ENCODE results near the gene GPC3.

DNA sequence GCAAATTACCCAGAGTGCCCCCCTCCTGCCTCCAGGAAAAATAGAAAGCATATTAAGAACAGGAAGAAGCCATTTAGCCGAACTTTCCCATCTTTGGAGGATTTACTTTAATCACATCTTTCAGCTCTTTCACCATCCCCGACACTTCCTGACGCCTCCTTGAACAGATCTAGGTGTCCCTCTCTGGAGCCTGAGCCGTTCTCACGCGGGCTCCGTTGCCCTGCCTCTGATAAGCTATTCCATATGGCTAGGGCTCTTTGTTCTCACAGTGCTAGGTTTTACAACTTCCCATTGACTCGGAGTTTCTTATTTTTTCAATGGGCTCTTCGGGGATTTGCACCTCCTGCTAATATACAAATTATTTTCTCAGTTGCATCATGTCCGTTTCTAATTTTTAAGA lies 488.0 kb downstream of the GPC3 start:
- TF ChIP-seq NR3C1 (CRISPR knock-in tag; conservative IDR thresholded peaks at IDR 0.05; ENCODE audit: low read depth), result no peak
- TF ChIP-seq, protein P1, sequence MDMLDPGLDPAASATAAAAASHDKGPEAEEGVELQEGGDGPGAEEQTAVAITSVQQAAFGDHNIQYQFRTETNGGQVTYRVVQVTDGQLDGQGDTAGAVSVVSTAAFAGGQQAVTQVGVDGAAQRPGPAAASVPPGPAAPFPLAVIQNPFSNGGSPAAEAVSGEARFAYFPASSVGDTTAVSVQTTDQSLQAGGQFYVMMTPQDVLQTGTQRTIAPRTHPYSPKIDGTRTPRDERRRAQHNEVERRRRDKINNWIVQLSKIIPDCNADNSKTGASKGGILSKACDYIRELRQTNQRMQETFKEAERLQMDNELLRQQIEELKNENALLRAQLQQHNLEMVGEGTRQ (CRISPR knock-in tag; IDR thresholded peaks at IDR 0.05), result no peak
- TF ChIP-seq SP1 (CRISPR knock-in tag; conservative IDR thresholded peaks at IDR 0.05), result no peak
- TF ChIP-seq, protein P2, sequence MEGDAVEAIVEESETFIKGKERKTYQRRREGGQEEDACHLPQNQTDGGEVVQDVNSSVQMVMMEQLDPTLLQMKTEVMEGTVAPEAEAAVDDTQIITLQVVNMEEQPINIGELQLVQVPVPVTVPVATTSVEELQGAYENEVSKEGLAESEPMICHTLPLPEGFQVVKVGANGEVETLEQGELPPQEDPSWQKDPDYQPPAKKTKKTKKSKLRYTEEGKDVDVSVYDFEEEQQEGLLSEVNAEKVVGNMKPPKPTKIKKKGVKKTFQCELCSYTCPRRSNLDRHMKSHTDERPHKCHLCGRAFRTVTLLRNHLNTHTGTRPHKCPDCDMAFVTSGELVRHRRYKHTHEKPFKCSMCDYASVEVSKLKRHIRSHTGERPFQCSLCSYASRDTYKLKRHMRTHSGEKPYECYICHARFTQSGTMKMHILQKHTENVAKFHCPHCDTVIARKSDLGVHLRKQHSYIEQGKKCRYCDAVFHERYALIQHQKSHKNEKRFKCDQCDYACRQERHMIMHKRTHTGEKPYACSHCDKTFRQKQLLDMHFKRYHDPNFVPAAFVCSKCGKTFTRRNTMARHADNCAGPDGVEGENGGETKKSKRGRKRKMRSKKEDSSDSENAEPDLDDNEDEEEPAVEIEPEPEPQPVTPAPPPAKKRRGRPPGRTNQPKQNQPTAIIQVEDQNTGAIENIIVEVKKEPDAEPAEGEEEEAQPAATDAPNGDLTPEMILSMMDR (IDR thresholded peaks at IDR 0.05), result no peak
- no peak for TF ChIP-seq CREM (CRISPR knock-in tag; IDR thresholded peaks at IDR 0.05)
- no peak for TF ChIP-seq ELF4 (CRISPR knock-in tag; IDR thresholded peaks at IDR 0.05; ENCODE audit: low read depth)
- TF ChIP-seq ZNF263 (CRISPR knock-in tag; IDR thresholded peaks at IDR 0.05; ENCODE audit: low read depth), result no peak
- TF ChIP-seq, protein P3, sequence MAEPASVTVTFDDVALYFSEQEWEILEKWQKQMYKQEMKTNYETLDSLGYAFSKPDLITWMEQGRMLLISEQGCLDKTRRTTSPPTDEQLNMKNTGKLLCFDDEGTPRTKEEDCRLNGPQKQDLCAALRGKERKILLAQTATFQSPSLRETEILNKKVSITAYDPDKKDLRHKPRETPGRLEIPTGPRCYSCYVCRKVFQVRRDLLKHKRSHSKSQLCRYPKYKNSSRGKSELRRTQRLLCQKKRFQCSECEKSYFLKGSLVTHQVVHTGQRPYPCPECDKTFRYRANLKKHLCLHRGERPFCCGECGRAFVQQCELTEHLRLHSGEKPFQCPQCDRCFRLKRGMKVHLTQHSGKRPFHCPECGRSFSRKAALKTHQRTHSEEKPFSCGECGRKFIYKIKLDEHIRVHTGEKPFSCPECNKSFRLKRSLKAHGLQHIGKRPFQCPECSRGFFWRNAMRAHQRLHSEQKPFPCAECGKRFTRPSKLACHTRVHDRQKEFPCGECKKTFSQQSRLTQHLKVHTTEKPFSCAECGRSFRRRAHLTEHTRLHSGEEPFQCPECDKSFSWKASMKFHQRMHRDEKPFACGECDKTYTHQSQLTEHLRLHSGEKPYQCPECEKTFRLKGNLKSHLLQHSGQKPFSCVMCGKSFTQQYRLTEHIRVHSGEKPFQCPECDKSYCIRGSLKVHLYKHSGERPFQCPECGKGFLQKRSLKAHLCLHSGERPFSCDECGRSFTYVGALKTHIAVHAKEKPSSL (CRISPR knock-in tag; conservative IDR thresholded peaks at IDR 0.05), result no peak
- TF ChIP-seq, protein P4, sequence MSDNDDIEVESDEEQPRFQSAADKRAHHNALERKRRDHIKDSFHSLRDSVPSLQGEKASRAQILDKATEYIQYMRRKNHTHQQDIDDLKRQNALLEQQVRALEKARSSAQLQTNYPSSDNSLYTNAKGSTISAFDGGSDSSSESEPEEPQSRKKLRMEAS (CRISPR knock-in tag; IDR thresholded peaks at IDR 0.05), result no peak
- TF ChIP-seq, protein P5, sequence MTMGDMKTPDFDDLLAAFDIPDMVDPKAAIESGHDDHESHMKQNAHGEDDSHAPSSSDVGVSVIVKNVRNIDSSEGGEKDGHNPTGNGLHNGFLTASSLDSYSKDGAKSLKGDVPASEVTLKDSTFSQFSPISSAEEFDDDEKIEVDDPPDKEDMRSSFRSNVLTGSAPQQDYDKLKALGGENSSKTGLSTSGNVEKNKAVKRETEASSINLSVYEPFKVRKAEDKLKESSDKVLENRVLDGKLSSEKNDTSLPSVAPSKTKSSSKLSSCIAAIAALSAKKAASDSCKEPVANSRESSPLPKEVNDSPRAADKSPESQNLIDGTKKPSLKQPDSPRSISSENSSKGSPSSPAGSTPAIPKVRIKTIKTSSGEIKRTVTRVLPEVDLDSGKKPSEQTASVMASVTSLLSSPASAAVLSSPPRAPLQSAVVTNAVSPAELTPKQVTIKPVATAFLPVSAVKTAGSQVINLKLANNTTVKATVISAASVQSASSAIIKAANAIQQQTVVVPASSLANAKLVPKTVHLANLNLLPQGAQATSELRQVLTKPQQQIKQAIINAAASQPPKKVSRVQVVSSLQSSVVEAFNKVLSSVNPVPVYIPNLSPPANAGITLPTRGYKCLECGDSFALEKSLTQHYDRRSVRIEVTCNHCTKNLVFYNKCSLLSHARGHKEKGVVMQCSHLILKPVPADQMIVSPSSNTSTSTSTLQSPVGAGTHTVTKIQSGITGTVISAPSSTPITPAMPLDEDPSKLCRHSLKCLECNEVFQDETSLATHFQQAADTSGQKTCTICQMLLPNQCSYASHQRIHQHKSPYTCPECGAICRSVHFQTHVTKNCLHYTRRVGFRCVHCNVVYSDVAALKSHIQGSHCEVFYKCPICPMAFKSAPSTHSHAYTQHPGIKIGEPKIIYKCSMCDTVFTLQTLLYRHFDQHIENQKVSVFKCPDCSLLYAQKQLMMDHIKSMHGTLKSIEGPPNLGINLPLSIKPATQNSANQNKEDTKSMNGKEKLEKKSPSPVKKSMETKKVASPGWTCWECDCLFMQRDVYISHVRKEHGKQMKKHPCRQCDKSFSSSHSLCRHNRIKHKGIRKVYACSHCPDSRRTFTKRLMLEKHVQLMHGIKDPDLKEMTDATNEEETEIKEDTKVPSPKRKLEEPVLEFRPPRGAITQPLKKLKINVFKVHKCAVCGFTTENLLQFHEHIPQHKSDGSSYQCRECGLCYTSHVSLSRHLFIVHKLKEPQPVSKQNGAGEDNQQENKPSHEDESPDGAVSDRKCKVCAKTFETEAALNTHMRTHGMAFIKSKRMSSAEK (CRISPR knock-in tag; IDR thresholded peaks at IDR 0.05; ENCODE audit: borderline replicate concordance), result no peak
